ENCODE results near the gene MST1R.

GRCh38 chr3:49842843-49843517, 60.7 kb downstream of the MST1R start:
- TF ChIP-seq POLR2A (IDR thresholded peaks at IDR 0.05), result no peak
- no peak for TF ChIP-seq CTCF (IDR thresholded peaks at IDR 0.05)
